Urothelium cell line (cell line): ENCODE measurements around the gene LINC01488.

Experiments used
- DNase-seq: peaks from one replicate; pipeline ENCODE4 v3.0.0; 2011; ENCODE audit warnings: low spot score, mixed read lengths
- FAIRE-seq: peaks from 2 replicates; lab custom pipeline; 2011; peaks lifted over from hg19 to GRCh38; lab: Jason Lieb, UNC

LINC01488 gene

GRCh38 chr11:69481393-69481844 is at the start of gene LINC01488:
Gene LINC01488 (plus strand): TSS chr11:69481663.
- FAIRE-seq, result no peak

GRCh38 chr11:69431893-69432738 is 49.3 kb upstream of the LINC01488 start:
- DNase-seq (peak; percentile 52), FAIRE-seq (peak; percentile 42)

More at GRCh38 chr11:69481393-69481844, at the start of gene LINC01488:
- no peak for DNase-seq

GRCh38 chr11:69433741-69434140 is 47.7 kb upstream of the LINC01488 start:
- FAIRE-seq, result no peak
- DNase-seq, result no peak

- no peak for FAIRE-seq
- DNase-seq, result no peak
These were observed 47.0 kb upstream of the LINC01488 start for GRCh38 chr11:69434471-69434931.

GRCh38 chr11:69435161-69435986 is 46.1 kb upstream of the LINC01488 start:
- no peak for FAIRE-seq
- no peak for DNase-seq

GRCh38 chr11:69436041-69436982 is 45.2 kb upstream of the LINC01488 start:
- peak; percentile 30 for FAIRE-seq
- DNase-seq, result no peak

GRCh38 chr11:69437001-69437875 is 44.2 kb upstream of the LINC01488 start:
- DNase-seq, result peak; percentile 96
- FAIRE-seq, result peak; percentile 99

- FAIRE-seq (peak; percentile 27), DNase-seq (no peak)
These were observed 43.6 kb upstream of the LINC01488 start for GRCh38 chr11:69437876-69438205.

- no peak for DNase-seq
- peak; percentile 37 for FAIRE-seq
These were observed 43.1 kb upstream of the LINC01488 start for GRCh38 chr11:69438286-69438920.

GRCh38 chr11:69439127-69439526 is 42.3 kb upstream of the LINC01488 start:
- FAIRE-seq (no peak), DNase-seq (no peak)

GRCh38 chr11:69439651-69440464 is 41.6 kb upstream of the LINC01488 start:
- DNase-seq (no peak), FAIRE-seq (peak; percentile 9)

GRCh38 chr11:69440876-69441275 is 40.6 kb upstream of the LINC01488 start:
- no peak for DNase-seq
- no peak for FAIRE-seq

GRCh38 chr11:69442012-69442806 is 39.3 kb upstream of the LINC01488 start:
- FAIRE-seq (no peak), DNase-seq (peak; percentile 67)

- DNase-seq, result no peak
- FAIRE-seq, result no peak
These were observed 38.7 kb upstream of the LINC01488 start for GRCh38 chr11:69442807-69443137.

- FAIRE-seq, result peak; percentile 37
- DNase-seq, result peak; percentile 96
These were observed 38.1 kb upstream of the LINC01488 start for GRCh38 chr11:69443138-69443967.

- DNase-seq, result no peak
- no peak for FAIRE-seq
These were observed 37.5 kb upstream of the LINC01488 start for GRCh38 chr11:69443968-69444364.
